Endothelial cell of umbilical vein (primary cell): Measurements from ENCODE around the gene TMEM43. TPM values are rescaled to one million over a fixed set of nuclear protein-coding genes. Genes with fewer than 3 reads are reported as not detected.
A peak's percentile ranks its signal among the peaks of the same experiment; 100 is the strongest.

Source experiments
- BruUV-seq: library from RNA; stranded (reverse); fragments of 400-500 nt; replicated peaks from 2 replicates; lab custom pipeline; 2021; lab: Mats Ljungman, UMichigan
- CTCF ChIA-PET: fragments of 300-600, 350-600 bp; sonication (Branson Sonifier 250); formaldehyde crosslinking; loops from one replicate; lab custom pipeline; 2021; ENCODE audit warnings: antibody characterized with exemption, inconsistent platforms; lab: Charles Lee
- POLR2A ChIA-PET: fragments of 300-600, 350-600 bp; sonication (Branson Sonifier 250); formaldehyde crosslinking; loops from one replicate; lab custom pipeline; 2021; ENCODE audit warnings: antibody characterized with exemption, inconsistent platforms; lab: Charles Lee
- DNase-seq: peaks from one replicate; pipeline ENCODE4 v3.0.0-alpha.2; 2011; ENCODE audit warnings: low read depth, low spot score
- FAIRE-seq: peaks from 2 replicates; lab custom pipeline; 2011; peaks lifted over from hg19 to GRCh38; lab: Jason Lieb, UNC
- H2AFZ ChIP-seq: 2 replicates; pipeline ENCODE4 v1.6.0; 2012; ENCODE audit warnings: low read depth, low read length, control low read depth, inconsistent platforms
- H3K27ac ChIP-seq: 2 replicates; pipeline ENCODE4 v1.5.1; 2011; ENCODE audit warnings: low read depth, mild to moderate bottlenecking, control low read depth, low read length, moderate library complexity; ENCODE audit not compliant: insufficient read depth
- H3K27me3 ChIP-seq, 2 experiments: 2 replicates each; pipeline versions ENCODE4 v1.6.0 to v1.6.1; 2011; ENCODE audit warnings: low read length in 2 of 2, mixed read lengths in 1 of 2; ENCODE audit not compliant: control insufficient read depth in 2 of 2, insufficient read depth in 2 of 2
- H3K36me3 ChIP-seq, 2 experiments: 2 replicates in 1 of 2; 3 replicates in 1 of 2; pipeline ENCODE4 v1.5.1; 2011; ENCODE audit warnings: low read length in 2 of 2, mild to moderate bottlenecking in 1 of 2, moderate library complexity in 1 of 2; ENCODE audit not compliant: control insufficient read depth in 2 of 2, insufficient read depth in 2 of 2; ENCODE audit errors: extremely low read depth in 1 of 2
- H3K4me1 ChIP-seq: 3 replicates; pipeline ENCODE4 v1.5.1; 2011; ENCODE audit warnings: mild to moderate bottlenecking, low read length; ENCODE audit not compliant: control insufficient read depth, insufficient read depth; ENCODE audit errors: extremely low read depth
- H3K4me2 ChIP-seq: 2 replicates; pipeline ENCODE4 v1.6.1; 2011; ENCODE audit warnings: low read length, control low read depth, mixed read lengths; ENCODE audit not compliant: insufficient read depth
- H3K4me3 ChIP-seq, 3 experiments: fragments of 200-600 bp in 1 of 3; sonication (generic), shearing (Covaris generic) in 1 of 3; replicated peaks in 1 of 3; 2 replicates each; pipeline ENCODE4 v1.5.1; 2011 to 2016; ENCODE audit warnings: control low read depth in 3 of 3, low read length in 3 of 3, mild to moderate bottlenecking in 2 of 3, inconsistent platforms in 1 of 3, low read depth in 1 of 3, moderate library complexity in 1 of 3; ENCODE audit not compliant: insufficient read depth in 1 of 3
- H3K79me2 ChIP-seq: 2 replicates; pipeline ENCODE4 v1.6.0; 2012; ENCODE audit warnings: low read length, inconsistent platforms; ENCODE audit not compliant: control insufficient read depth, insufficient read depth
- H3K9ac ChIP-seq: replicated peaks from 2 replicates; pipeline ENCODE3; 2011; ENCODE audit warnings: low read length, control low read depth; ENCODE audit not compliant: insufficient read depth; ENCODE audit errors: extremely low read depth
- H3K9me1 ChIP-seq: replicated peaks from 3 replicates; pipeline ENCODE4 v1.6.0; 2011; ENCODE audit warnings: mild to moderate bottlenecking, low read length; ENCODE audit not compliant: control insufficient read depth, insufficient read depth; ENCODE audit errors: extremely low read depth
- H3K9me3 ChIP-seq: replicated peaks from 2 replicates; pipeline ENCODE4 v1.5.1; 2012; ENCODE audit warnings: low read length, inconsistent platforms; ENCODE audit not compliant: control insufficient read depth, insufficient read depth
- H4K20me1 ChIP-seq: replicated peaks from 2 replicates; pipeline ENCODE3; 2011; ENCODE audit warnings: mild to moderate bottlenecking, low read length; ENCODE audit not compliant: control insufficient read depth, insufficient read depth; ENCODE audit errors: extremely low read depth
- CTCF ChIP-seq, 2 donors: IDR thresholded peaks; 1 replicate in 1 of 2; 2 replicates in 1 of 2; pipeline ENCODE4 v1.5.1; 2011; ENCODE audit warnings: low read length in 2 of 2, mild to moderate bottlenecking in 2 of 2, moderate library complexity in 2 of 2, control low read depth in 1 of 2, inconsistent platforms in 1 of 2, low read depth in 1 of 2; ENCODE audit not compliant: insufficient read depth in 1 of 2; ENCODE audit errors: extremely low read depth in 1 of 2
- EZH2 ChIP-seq: IDR thresholded peaks from 2 replicates; pipeline ENCODE4 v1.6.1; 2012; ENCODE audit warnings: borderline replicate concordance, low read depth, mild to moderate bottlenecking, moderate library complexity, low read length, inconsistent platforms; ENCODE audit not compliant: severe bottlenecking
- FOS ChIP-seq: IDR thresholded peaks from 2 replicates; pipeline ENCODE4 v1.6.1; 2011; ENCODE audit warnings: mild to moderate bottlenecking, low read length, moderate library complexity, borderline replicate concordance; ENCODE audit not compliant: insufficient read depth
- GATA2 ChIP-seq: IDR thresholded peaks from 2 replicates; pipeline ENCODE4 v1.7.0; 2011; ENCODE audit warnings: low read depth, mild to moderate bottlenecking, moderate library complexity, mixed read lengths, low read length; ENCODE audit not compliant: insufficient read length, insufficient read depth
- JUN ChIP-seq: IDR thresholded peaks from 2 replicates; pipeline ENCODE4 v1.6.1; 2011; ENCODE audit warnings: borderline replicate concordance, low read depth; ENCODE audit not compliant: insufficient read length, insufficient read depth
- MAX ChIP-seq: IDR thresholded peaks from 2 replicates; pipeline ENCODE4 v1.6.1; 2011; ENCODE audit not compliant: insufficient read depth, insufficient read length
- MYC ChIP-seq: IDR thresholded peaks from one replicate; pipeline ENCODE4 v1.6.1; 2011; ENCODE audit warnings: mild to moderate bottlenecking, low read depth, low read length
- POLR2A ChIP-seq: IDR thresholded peaks from 2 replicates; pipeline ENCODE4 v1.6.1; 2012; ENCODE audit warnings: low read depth, mild to moderate bottlenecking, control low read depth, low read length
- POLR2AphosphoS5 ChIP-seq: IDR thresholded peaks from 2 replicates; pipeline ENCODE4 v1.6.1; 2012; ENCODE audit warnings: low read depth, mild to moderate bottlenecking, control low read depth, low read length, moderate library complexity; ENCODE audit not compliant: insufficient read depth
- dilution Hi-C: fragments of 300-500 bp; cut with MboI; formaldehyde crosslinking; loops from one replicate; pipeline ENCODE4 v1.15.0; 2019; ENCODE audit warnings: low sequenced_read_pairs; ENCODE audit not compliant: extremely low pct_ligation_motif_present
- intact Hi-C: fragments of 100-400 bp; cut with micrococcal nuclease; formaldehyde crosslinking; loops from one replicate; pipeline ENCODE4 v1.10.0; 2022
- polyA plus RNA-seq, 4 experiments: library from polyadenylated mRNA; depleted of rRNA in 3 of 4; stranded (reverse) in 3 of 4; unstranded in 1 of 4; fragments of >200 nt; gene quantifications; 2 replicates each; pipeline versions ENCODE4 v1.2.1 to v1.2.3, GENCODE V29; 2011 to 2012; ENCODE audit warnings: missing spikeins in 1 of 4
- total RNA-seq: library from RNA; stranded (reverse); gene quantifications from 2 replicates; pipeline ENCODE4 v1.2.3, GENCODE V29; 2021

Gene TMEM43
- total and polyA plus RNA-seq, 2 donors (not counting 3 experiments of a cell fraction or from before 2014, with no cell fraction given): 80.6 to 119 TPM

GRCh38 chr3:14141602-14142341, 16.9 kb downstream of the TMEM43 start:
- Histone ChIP-seq H3K9ac (peak overlapping the region; percentile 7), H3K4me2 (no peak overlapping the region)

GRCh38 chr3:14142567-14143270, 17.9 kb downstream of the TMEM43 start:
- TSS peak; percentile 5 for BruUV-seq
- Histone ChIP-seq H3K9me3 (no peaks in the 10 kb centered on the region), H3K27ac (peak overlapping the region; percentile 100), H3K4me2 (peak overlapping the region; percentile 88), H4K20me1 (no peaks in the 10 kb centered on the region), H3K9ac (peak overlapping the region; percentile 93), H3K4me3 (no peak overlapping the region), H2AFZ (no peak overlapping the region), H3K36me3 (peaks cover 0 to 22% of the 10 kb centered on the region in 2 experiments), H3K27me3 (no peaks in the 10 kb centered on the region), H3K4me1 (peaks cover 41% of the 10 kb centered on the region), H3K79me2 (no peaks in the 10 kb centered on the region), H3K9me1 (no peaks in the 10 kb centered on the region)
- ChIA-PET CTCF (interaction anchor here (0.8 to 4.9 kb wide), 3 partner anchors 9 to 246 kb away, joined by 3 to 30 read pairs (median 4); partner anchors contain the start of genes CHCHD4 and TMEM43), POLR2A (interaction anchor here (2.9 kb wide), 1 partner anchor 17 kb away, joined by 11 read pairs; the partner anchor contains the start of genes CHCHD4 and TMEM43)
- FAIRE-seq (no peak), DNase-seq (no peak)
- intact Hi-C loops (loop anchor here (5.0 to 10.0 kb wide), 4 partner anchors 262 to 1920 kb away; partner anchors contain the start of genes NR2C2 and SLC6A6), dilution Hi-C loops (no loop called here)
- TF ChIP-seq MAX (no peak), CTCF (IDR thresholded peaks at IDR 0.05; ENCODE audit: extremely low read depth in 1 of 2, insufficient read depth in 1 of 2, low read depth in 1 of 2, low read length in 2 of 2) (no peak), POLR2AphosphoS5 (no peak), MYC (no peak), JUN (no peak), EZH2 (no peak), GATA2 (no peak), FOS (no peak), POLR2A (no peak)

More at GRCh38 chr3:14141602-14142341, 16.9 kb downstream of the TMEM43 start:
- H3K4me3 ChIP-seq: no peak overlapping the region
- H2AFZ ChIP-seq: no peak overlapping the region
- no peaks in the 10 kb centered on the region for H3K27me3 ChIP-seq
- no TSS peak for BruUV-seq
- FAIRE-seq (peak; percentile 47), DNase-seq (peak; percentile 59)
- no peaks in the 10 kb centered on the region for H4K20me1 ChIP-seq
- TF ChIP-seq EZH2: no peak
- no peaks in the 10 kb centered on the region for H3K9me3 ChIP-seq
- intact Hi-C loops (loop anchor here (5.0 to 10.0 kb wide), 4 partner anchors 263 to 1921 kb away; partner anchors contain the start of genes NR2C2 and SLC6A6), dilution Hi-C loops (no loop called here)
- CTCF ChIA-PET: interaction anchor here (1.5 to 4.9 kb wide), 2 partner anchors 17 to 245 kb away, joined by 4 to 30 read pairs; partner anchors contain the start of genes CHCHD4 and TMEM43
- POLR2A ChIA-PET: interaction anchor here (2.9 kb wide), 1 partner anchor 17 kb away, joined by 11 read pairs; the partner anchor contains the start of genes CHCHD4 and TMEM43
- peak overlapping the region; percentile 100 for H3K27ac ChIP-seq
- H3K79me2 ChIP-seq: no peaks in the 10 kb centered on the region
- peaks cover 0 to 27% of the 10 kb centered on the region in 2 experiments for H3K36me3 ChIP-seq
- H3K4me1 ChIP-seq: peaks cover 41% of the 10 kb centered on the region
- no peaks in the 10 kb centered on the region for H3K9me1 ChIP-seq
